ENCODE data around the gene CUL4B.
A peak's percentile ranks its signal among the peaks of the same experiment; 100 is the strongest.
"Not testable (repeated sequence)": the region's sequence is repeated elsewhere in the genome, so short reads cannot be mapped to it uniquely, and the experiment has no call there.

Gene CUL4B
- total RNA-seq, result 109 to 144 reads per million in 2 donors

GRCh38 chrX:120560842-120561633, at the start of gene CUL4B:
Gene CUL4B (minus strand): TSS chrX:120560962. CDS start chrX:120560638, 324 bp downstream.
- DNase-seq, result peak; percentile 87

GRCh38 chrX:120604361-120604782, 43.6 kb upstream of the CUL4B start:
- no peak for DNase-seq

- no peak for DNase-seq
Observed at GRCh38 chrX:120603707-120604360, 43.1 kb upstream of the CUL4B start, which contains the start of gene MCTS1. Gene MCTS1 (plus strand): TSS chrX:120604101. CDS start chrX:120604237, 136 bp downstream.

GRCh38 chrX:120585702-120586101, 24.9 kb upstream of the CUL4B start:
- no peak for DNase-seq

- no peak for DNase-seq
Observed at GRCh38 chrX:120575379-120576114, 14.8 kb upstream of the CUL4B start.

GRCh38 chrX:120573806-120574205, 13.0 kb upstream of the CUL4B start:
- DNase-seq, result not testable (repeated sequence)

- DNase-seq, result no peak
Observed at GRCh38 chrX:120570011-120570600, 9.3 kb upstream of the CUL4B start.

- no peak for DNase-seq
Observed at GRCh38 chrX:120568609-120569008, 7.8 kb upstream of the CUL4B start.

- no peak for DNase-seq
Observed at GRCh38 chrX:120568035-120568434, 7.3 kb upstream of the CUL4B start.

GRCh38 chrX:120566817-120567216, 6.1 kb upstream of the CUL4B start:
- DNase-seq, result no peak

- DNase-seq, result no peak
Observed at GRCh38 chrX:120564925-120565324, 4.2 kb upstream of the CUL4B start.

GRCh38 chrX:120562569-120562926, 1.8 kb upstream of the CUL4B start:
- DNase-seq, result no peak

GRCh38 chrX:120561634-120562568, 1.1 kb upstream of the CUL4B start:
- no peak for DNase-seq

- DNase-seq, result no peak
Observed at GRCh38 chrX:120560405-120560841, 339 bp downstream of the CUL4B start.

- no peak for DNase-seq
Observed at GRCh38 chrX:120559804-120560203, 958 bp downstream of the CUL4B start.

GRCh38 chrX:120556251-120556650, 4.5 kb downstream of the CUL4B start:
- DNase-seq, result no peak

- no peak for DNase-seq
Observed at GRCh38 chrX:120549483-120550452, 11.0 kb downstream of the CUL4B start.

- DNase-seq, result no peak
Observed at GRCh38 chrX:120536061-120536460, 24.7 kb downstream of the CUL4B start.

- no peak for DNase-seq
Observed at GRCh38 chrX:120534413-120535205, 26.2 kb downstream of the CUL4B start.

GRCh38 chrX:120522820-120523219, 37.9 kb downstream of the CUL4B start:
- no peak for DNase-seq

All from activated gamma-delta T cell (primary cell).